COLO668 (cell line): Measurements from ENCODE around the gene LRMDA.
"Not testable (repeated sequence)": the region's sequence is repeated elsewhere in the genome, so short reads cannot be mapped to it uniquely, and the experiment has no call there.

ENCODE experiments used
- DNase-seq: peaks from one replicate; lab custom pipeline; 2025; ENCODE audit not compliant: unreplicated experiment; lab: John Stamatoyannopoulos, UW

Gene LRMDA

DNA sequence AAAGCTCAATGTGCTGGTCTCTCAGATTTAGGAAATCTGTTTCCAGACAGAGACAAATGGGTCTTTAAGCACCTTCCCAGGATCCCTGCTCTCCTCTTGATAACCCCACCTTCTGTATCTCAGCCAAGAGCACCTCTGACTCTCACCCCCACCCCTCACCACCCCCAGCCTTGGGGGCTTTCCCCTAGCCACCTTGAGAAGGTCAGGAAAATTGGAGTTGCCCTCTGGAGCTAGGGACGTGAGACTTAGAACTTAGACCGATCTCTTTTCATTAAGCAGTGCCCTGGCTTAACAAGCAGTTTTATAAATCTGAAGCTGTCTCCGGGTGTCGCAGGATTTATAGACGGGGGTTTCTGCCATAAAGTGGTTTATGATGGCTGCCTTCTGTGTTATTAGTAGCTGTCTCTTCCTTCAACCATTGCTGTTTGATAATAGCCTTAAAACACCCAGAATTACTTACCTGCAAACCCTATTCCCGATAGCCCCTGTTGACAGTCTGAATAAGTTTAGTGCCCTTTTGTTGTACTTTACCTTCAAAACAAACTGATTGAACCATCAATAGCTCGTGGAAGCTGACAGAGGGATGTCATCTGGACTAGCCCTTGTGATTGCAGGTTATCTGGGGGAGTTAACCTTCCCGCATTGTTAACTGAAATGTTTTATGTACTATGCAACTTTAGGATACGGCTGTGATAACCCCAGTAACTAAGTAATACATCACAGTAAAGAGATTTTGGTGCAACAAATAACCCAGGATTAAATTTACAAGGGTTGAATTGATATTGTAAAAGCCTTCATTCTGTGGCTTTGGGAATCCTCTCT, 621.5 kb downstream of the LRMDA start:
- DNase-seq: no peak

DNA sequence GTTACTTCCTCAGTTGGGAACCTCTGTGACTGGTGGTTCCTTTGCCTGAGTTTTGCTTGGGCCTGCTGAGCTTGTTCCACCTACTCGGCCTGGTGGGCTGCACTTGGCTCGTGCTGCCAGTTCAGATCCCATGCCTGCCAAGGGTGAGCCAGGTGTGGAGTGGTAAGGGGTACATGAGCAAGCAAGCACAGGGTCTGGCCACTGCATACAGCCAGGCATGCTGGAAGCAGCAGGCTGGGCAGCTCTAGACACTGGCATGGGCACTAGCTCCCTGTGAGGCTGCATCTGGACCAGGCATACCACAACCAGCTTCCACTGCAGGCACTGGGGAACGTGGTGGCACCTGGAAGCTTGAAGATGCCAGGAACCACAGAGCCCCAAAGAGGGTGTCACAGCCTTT, 624.0 kb downstream of the LRMDA start:
- no peak for DNase-seq

- DNase-seq: no peak
Observed at GRCh38 chr10:76055963-76056362, 624.5 kb downstream of the LRMDA start.

DNA sequence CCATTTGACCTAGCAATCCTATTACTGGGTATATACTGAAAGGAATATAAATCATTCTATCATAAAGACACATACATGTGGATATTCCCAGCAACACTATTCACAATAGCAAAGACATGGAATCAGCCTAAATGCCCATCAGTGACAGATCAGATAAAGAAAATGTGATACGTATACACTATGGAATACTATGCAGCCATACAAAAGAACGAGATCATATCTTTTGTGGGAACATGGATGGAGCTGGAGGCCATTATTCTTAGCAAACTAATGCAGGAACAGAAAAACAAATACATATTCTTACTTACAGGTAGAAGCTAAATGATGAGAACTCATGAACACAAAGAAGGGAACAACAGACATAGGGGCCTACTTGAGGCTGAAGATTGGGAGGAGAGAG, 629.6 kb downstream of the LRMDA start:
- DNase-seq: not testable (repeated sequence)

DNA sequence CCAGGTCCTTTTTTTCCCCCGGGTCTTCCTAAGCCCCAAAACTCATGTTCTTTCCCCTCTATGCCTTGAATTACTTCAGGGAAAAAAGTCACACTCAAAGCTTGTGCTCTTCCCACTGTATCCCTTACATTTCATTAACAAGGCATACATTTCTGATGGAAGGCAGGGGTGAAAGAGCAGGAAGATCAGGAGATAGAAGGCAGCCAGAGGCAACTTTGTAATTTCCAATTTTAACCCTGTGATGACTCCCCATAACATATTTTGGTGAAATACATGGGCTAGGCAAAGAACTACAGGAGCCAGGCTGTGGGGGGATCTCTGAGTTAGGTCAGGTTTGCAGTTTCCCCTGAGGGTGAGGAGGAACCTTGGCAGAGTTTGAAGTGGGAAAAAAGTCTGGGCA, 635.0 kb downstream of the LRMDA start:
- no peak for DNase-seq

DNA sequence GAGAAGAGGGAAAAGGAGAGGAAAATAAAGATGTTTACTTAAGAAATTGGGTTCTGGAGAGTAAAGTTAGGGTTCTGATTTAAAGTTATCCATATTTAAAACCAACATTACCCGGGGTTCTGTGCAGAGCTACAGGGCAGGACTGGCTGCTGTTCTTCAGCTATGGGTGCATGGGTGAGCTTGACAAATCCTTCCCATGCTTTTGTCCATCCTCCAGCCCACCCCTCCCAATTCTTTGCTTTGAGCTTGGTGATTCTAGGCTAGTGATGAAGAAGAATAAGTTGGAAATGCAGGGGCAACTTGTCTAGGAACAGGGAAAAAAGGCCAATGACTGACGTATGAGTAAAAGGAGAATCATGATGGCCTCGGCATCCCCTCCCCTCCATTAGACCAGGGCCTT, 636.0 kb downstream of the LRMDA start:
- no peak for DNase-seq

- no peak for DNase-seq
Observed at GRCh38 chr10:76068856-76069255, 637.4 kb downstream of the LRMDA start.

GRCh38 chr10:76070916-76071315, 639.5 kb downstream of the LRMDA start:
- DNase-seq: no peak

DNA sequence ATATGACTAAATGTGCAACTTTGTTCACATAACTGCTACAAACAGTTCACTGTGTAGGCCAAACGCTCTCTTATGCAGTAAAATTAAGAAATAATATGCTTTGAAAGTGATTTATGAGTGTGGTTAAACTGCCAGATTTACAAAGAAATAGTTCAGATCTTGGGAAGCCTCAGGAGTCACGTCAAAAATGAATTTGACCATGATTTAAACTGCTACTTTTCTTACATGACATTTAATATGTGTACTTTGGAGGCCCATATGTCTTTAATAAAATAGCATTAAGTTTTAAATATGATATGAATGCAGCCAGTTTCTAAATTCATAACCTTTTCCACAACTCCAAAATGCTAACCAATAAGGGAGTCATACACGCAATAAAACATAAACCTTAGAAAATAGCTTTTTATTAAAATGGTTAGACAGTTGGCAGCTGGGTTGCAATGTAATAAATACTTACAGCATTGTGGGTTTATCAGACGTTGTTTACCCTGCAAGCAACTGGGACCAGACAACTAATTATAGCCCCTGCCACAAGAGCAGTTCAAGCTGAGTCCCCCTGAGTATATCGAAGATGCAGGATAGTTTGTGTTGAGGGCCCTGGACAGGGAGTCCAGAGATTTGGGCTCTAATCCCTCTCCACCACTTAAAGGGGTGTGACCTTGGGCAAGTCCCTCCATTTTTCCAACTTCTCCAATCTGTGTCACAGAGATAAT, 640.4 kb downstream of the LRMDA start:
- no peak for DNase-seq

- DNase-seq: no peak
Observed at GRCh38 chr10:76072384-76072783, 641.0 kb downstream of the LRMDA start.

DNA sequence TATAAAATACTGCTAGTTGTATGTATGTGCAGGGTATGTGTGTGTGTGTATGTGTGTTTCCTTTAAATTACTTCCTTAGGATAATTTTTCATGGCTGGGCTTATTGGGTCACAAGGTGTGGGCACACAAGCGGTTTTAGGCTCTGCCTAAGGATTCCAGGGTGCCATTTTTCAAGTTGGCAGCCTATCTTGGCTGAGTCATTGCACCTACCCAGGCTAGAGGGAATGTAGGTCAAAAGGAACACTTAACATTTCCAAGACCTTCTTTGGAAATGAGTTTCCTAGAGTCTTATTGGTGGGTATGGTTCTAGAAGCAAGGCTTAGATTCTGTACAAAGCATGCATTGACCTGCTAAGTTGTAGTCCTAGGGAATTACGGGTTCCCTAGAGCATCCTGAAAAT, 642.1 kb downstream of the LRMDA start:
- DNase-seq: no peak

- DNase-seq: no peak
Observed at GRCh38 chr10:76074659-76075058, 643.2 kb downstream of the LRMDA start.

DNA sequence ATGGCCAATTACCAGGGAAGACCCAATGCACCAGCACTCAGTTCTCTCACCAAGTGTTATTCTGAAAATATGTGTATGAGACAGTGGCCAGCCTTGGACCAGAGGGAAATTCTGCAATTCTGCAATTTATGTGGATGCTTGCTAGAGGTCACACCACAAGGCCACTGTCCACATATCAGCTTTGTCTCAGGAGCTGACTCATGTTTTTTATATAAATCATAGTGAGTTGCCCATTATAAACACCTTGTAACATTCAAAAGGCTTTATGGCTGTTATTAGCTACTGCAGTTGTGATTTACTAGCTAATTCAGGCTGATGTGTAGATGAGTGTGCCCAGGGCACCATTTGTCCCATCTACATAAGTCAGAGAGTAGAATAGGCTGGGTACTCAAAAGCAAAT, 649.0 kb downstream of the LRMDA start:
- DNase-seq: no peak

DNA sequence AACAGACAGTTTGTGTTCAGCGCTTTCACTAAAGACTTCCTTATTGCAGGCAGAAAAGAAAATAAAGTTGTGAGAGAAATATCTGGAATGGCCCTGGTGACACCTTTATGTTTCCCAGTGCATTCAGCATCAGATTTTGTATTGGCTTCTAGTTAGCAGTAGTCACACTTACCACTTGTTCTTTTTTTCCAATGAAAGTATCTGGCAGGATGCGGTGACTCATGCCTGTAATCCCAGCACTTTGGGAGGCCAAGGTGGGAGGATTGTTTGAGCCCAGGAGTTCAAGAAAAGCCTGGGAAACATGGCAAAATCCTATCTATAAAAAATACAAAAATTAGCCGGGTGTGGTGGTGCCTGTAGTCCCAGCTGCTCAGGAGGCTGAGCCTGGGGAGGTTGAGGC, 649.6 kb downstream of the LRMDA start:
- DNase-seq: no peak

GRCh38 chr10:76082232-76082631, 650.8 kb downstream of the LRMDA start:
- DNase-seq: no peak

GRCh38 chr10:76082956-76083355, 651.5 kb downstream of the LRMDA start:
- DNase-seq: no peak

- no peak for DNase-seq
Observed at GRCh38 chr10:76085002-76085816, 653.8 kb downstream of the LRMDA start.

- no peak for DNase-seq
Observed at GRCh38 chr10:76085817-76086167, 654.4 kb downstream of the LRMDA start.

DNA sequence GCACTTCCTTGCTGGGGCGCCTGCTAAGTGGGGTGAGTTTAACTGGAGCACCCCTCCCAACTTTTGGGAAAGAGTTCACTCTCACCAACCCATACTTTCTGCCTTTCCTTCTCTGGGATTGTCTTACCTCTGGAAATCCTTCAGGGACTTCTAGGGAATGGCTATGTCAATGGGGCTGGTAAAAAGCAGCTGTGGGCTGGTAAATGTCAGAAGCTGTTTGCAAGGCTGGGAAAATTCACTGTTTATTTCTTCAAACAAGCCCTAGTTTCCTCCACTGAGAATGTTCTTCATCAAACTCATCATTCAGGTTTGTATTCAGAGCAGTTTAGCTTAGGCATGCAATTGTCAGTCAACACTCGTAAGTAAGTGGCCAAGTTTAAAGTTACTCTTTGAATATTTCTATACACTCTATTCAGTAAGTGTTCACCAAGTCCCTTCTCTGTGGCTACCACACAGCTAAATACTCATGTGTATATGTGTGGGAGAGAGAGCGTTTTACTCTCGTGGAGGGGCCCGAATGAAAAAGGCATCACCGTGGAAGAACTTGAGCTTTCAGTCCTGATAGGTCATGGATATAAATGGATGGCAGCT, 654.8 kb downstream of the LRMDA start:
- DNase-seq: no peak

DNA sequence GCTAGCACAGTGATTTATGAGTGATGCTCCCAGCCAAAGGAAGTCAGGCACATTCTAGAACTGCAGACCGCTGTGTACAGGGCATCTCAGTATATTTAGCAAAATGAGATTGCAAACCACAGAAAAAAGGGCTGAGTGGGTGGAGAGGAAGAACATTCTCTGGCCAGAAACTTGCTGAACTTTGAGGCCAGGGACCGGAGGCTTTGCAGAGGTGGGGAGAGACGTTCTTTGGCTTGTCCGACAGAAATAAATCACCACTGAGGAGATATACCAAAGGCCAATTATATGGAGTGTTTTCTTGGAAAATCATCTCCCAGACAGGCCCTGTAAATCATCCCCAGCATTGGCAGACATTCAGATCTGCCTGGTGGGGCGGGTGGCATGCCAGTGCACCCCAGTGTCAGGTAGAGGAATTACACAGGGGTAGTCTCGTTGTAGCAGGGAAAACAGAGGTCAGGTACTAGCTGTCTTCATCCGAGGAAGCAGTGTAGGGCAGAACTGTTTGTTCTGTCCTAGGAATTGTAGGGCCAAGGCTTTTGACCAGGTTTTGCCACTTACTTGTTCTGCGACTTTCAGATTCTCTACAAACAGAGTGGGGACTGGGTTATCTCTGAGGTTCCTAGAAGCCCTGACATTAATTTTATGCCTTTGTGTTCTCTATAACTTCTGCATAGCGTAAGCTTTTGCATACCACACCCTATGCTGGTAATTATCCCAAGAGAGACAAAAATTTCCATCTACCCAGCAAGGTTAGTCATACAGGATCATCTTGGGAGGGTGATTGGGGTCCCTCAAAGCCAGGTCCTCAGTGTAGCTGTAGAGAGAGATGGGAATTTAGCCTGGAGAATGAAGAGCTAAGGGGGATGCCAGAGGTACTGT, 655.6 kb downstream of the LRMDA start:
- DNase-seq: peak; percentile 4
